ENCODE data around the gene CASZ1. TPM values are rescaled to one million over a fixed set of nuclear protein-coding genes. Genes with fewer than 3 reads are reported as not detected.

The CASZ1 gene
- total and polyA plus RNA-seq, 9 of the 15 experiments (the other 6 are each of a cell fraction or from before 2014, with no cell fraction given): 0.01 to 4.0 (median 0.76) TPM; not detected in 1

DNA sequence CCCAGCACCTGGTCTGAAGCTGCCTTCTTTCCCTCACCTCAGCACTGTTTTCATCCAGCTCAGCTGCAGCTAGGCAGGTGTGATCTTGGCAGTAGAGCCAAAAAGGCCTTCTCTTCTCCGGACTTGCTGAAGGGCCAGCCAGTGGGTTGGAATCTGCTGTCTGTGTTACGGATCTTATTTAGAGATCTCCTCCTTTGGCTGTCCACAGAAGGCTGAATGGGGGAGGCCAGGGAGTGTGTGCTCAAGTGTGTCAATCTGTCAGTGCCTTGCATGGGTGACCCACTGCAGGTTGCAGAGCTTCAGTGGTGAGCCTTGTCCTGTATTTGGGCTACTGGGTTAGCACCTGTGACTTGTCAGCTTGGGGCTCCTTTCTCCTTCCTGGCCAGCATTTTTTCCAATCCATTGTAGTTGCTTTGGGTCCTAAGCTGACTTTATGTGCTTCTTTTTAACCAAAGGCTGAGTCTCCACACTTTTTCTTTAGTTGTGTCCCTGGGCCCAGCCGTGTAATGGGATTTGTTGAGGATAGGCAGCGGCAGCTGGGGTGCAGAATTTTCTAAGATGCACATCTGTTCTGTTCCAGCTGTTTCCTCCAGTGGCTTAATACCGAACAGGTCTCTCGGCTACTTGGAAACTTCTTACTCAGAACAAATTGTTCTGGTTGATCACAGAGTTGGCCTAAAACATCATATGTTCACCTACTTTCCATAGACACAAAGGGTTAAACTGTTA, 194.9 kb downstream of the CASZ1 start (continued):
- TF ChIP-seq, protein P1, sequence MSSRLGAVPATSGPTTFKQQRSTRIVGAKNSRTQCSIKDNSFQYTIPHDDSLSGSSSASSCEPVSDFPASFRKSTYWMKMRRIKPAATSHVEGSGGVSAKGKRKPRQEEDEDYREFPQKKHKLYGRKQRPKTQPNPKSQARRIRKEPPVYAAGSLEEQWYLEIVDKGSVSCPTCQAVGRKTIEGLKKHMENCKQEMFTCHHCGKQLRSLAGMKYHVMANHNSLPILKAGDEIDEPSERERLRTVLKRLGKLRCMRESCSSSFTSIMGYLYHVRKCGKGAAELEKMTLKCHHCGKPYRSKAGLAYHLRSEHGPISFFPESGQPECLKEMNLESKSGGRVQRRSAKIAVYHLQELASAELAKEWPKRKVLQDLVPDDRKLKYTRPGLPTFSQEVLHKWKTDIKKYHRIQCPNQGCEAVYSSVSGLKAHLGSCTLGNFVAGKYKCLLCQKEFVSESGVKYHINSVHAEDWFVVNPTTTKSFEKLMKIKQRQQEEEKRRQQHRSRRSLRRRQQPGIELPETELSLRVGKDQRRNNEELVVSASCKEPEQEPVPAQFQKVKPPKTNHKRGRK (tag; IDR thresholded peaks at IDR 0.05): no peak
- TF ChIP-seq LARP7 (IDR thresholded peaks at IDR 0.05) (no peak), POLR2AphosphoS2 (IDR thresholded peaks at IDR 0.05; ENCODE audit: low read length) (no peak), ZNF699 (CRISPR knock-in tag; IDR thresholded peaks at IDR 0.05; ENCODE audit: insufficient replicate concordance) (no peak), TAF1 (IDR thresholded peaks at IDR 0.05; ENCODE audit: control insufficient read depth, extremely low read depth, insufficient read depth, low read length, severe bottlenecking) (no peak), ZNF23 (CRISPR knock-in tag; IDR thresholded peaks at IDR 0.05) (no peak), CBFA2T3 (IDR thresholded peaks at IDR 0.05) (no peak), ZNF551 (CRISPR knock-in tag; IDR thresholded peaks at IDR 0.05) (no peak), MCM3 (IDR thresholded peaks at IDR 0.05) (no peak)
- TF ChIP-seq, protein P2, sequence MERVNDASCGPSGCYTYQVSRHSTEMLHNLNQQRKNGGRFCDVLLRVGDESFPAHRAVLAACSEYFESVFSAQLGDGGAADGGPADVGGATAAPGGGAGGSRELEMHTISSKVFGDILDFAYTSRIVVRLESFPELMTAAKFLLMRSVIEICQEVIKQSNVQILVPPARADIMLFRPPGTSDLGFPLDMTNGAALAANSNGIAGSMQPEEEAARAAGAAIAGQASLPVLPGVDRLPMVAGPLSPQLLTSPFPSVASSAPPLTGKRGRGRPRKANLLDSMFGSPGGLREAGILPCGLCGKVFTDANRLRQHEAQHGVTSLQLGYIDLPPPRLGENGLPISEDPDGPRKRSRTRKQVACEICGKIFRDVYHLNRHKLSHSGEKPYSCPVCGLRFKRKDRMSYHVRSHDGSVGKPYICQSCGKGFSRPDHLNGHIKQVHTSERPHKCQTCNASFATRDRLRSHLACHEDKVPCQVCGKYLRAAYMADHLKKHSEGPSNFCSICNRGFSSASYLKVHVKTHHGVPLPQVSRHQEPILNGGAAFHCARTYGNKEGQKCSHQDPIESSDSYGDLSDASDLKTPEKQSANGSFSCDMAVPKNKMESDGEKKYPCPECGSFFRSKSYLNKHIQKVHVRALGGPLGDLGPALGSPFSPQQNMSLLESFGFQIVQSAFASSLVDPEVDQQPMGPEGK (CRISPR knock-in tag; IDR thresholded peaks at IDR 0.05; ENCODE audit: borderline replicate concordance): no peak
- TF ChIP-seq, protein P3, sequence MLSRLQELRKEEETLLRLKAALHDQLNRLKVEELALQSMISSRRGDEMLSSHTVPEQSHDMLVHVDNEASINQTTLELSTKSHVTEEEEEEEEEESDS (CRISPR knock-in tag; IDR thresholded peaks at IDR 0.05): no peak
- TF ChIP-seq, protein P4, sequence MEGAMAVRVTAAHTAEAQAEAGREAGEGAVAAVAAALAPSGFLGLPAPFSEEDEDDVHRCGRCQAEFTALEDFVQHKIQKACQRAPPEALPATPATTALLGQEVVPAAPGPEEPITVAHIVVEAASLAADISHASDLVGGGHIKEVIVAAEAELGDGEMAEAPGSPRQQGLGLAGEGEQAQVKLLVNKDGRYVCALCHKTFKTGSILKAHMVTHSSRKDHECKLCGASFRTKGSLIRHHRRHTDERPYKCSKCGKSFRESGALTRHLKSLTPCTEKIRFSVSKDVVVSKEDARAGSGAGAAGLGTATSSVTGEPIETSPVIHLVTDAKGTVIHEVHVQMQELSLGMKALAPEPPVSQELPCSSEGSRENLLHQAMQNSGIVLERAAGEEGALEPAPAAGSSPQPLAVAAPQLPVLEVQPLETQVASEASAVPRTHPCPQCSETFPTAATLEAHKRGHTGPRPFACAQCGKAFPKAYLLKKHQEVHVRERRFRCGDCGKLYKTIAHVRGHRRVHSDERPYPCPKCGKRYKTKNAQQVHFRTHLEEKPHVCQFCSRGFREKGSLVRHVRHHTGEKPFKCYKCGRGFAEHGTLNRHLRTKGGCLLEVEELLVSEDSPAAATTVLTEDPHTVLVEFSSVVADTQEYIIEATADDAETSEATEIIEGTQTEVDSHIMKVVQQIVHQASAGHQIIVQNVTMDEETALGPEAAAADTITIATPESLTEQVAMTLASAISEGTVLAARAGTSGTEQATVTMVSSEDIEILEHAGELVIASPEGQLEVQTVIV (CRISPR knock-in tag; IDR thresholded peaks at IDR 0.05; ENCODE audit: borderline replicate concordance): no peak
